Erythroblast (primary cell): Measurements from ENCODE around the gene OR2A5.
"Not testable (repeated sequence)": the region's sequence is repeated elsewhere in the genome, so short reads cannot be mapped to it uniquely, and the experiment has no call there.

Source experiments
- DNase-seq, 2 experiments: peaks; one replicate each; lab custom pipeline; 2025; lab: John Stamatoyannopoulos, UW
- GATA1 ChIP-seq: IDR thresholded peaks from 2 replicates; pipeline ENCODE4 v1.6.1; 2011; ENCODE audit warnings: low read depth, mild to moderate bottlenecking, control low read depth, low read length, moderate library complexity
- POLR2A ChIP-seq: IDR thresholded peaks from 2 replicates; pipeline ENCODE4 v1.6.1; 2011; ENCODE audit warnings: mild to moderate bottlenecking, low read length

The OR2A5 gene

GRCh38 chr7:144050093-144050492 lies 1.3 kb downstream of the OR2A5 start:
- DNase-seq, result no peak
- TF ChIP-seq GATA1, result no peak
- TF ChIP-seq POLR2A, result no peak

- not testable (repeated sequence) for DNase-seq
These were observed 2.1 kb downstream of the OR2A5 start for GRCh38 chr7:144050884-144051283.

GRCh38 chr7:144057954-144058353 lies 9.2 kb downstream of the OR2A5 start:
- DNase-seq, result no peak
- TF ChIP-seq POLR2A, result no peak
- no peak for TF ChIP-seq GATA1

- TF ChIP-seq GATA1, result no peak
- TF ChIP-seq POLR2A, result no peak
- peak; percentile 10 to 47 for DNase-seq
These were observed 15.0 kb downstream of the OR2A5 start for GRCh38 chr7:144063710-144064109.

GRCh38 chr7:144069511-144069910 lies 20.8 kb downstream of the OR2A5 start, which contains the start of gene OR2A25:
Gene OR2A25 (plus strand): TSS chr7:144069811. CDS start chr7:144074220, 4,409 bp downstream.
- TF ChIP-seq GATA1 (no peak), POLR2A (no peak)
- DNase-seq, result no peak

GRCh38 chr7:144069953-144070352 lies 21.2 kb downstream of the OR2A5 start:
- TF ChIP-seq GATA1 (no peak), POLR2A (no peak)
- no peak for DNase-seq

GRCh38 chr7:144074374-144074773 lies 25.6 kb downstream of the OR2A5 start:
- no peak for TF ChIP-seq POLR2A
- no peak for TF ChIP-seq GATA1
- no peak for DNase-seq

GRCh38 chr7:144085978-144086377 lies 37.2 kb downstream of the OR2A5 start, which contains the start of gene OR2A12:
Gene OR2A12 (plus strand): TSS chr7:144086278. CDS start chr7:144095108, 8,830 bp downstream.
- TF ChIP-seq POLR2A, result no peak
- no peak for TF ChIP-seq GATA1
- no peak for DNase-seq

GRCh38 chr7:144086730-144087129 lies 38.0 kb downstream of the OR2A5 start:
- no peak for TF ChIP-seq GATA1
- TF ChIP-seq POLR2A, result no peak
- no peak for DNase-seq

GRCh38 chr7:144087230-144087629 lies 38.5 kb downstream of the OR2A5 start:
- DNase-seq, result no peak
- TF ChIP-seq POLR2A (no peak), GATA1 (no peak)

- DNase-seq, result no peak
These were observed 41.9 kb downstream of the OR2A5 start for GRCh38 chr7:144090667-144091066.

GRCh38 chr7:144098776-144099175 lies 50.0 kb downstream of the OR2A5 start:
- TF ChIP-seq POLR2A, result no peak
- no peak for TF ChIP-seq GATA1
- no peak for DNase-seq

More at GRCh38 chr7:144090667-144091066, 41.9 kb downstream of the OR2A5 start:
- TF ChIP-seq POLR2A (no peak), GATA1 (no peak)

GRCh38 chr7:144100607-144101006 lies 51.9 kb downstream of the OR2A5 start:
- TF ChIP-seq GATA1 (no peak), POLR2A (no peak)
- DNase-seq, result no peak

- TF ChIP-seq POLR2A (no peak), GATA1 (no peak)
- no peak for DNase-seq
These were observed 53.3 kb downstream of the OR2A5 start for GRCh38 chr7:144102041-144102440.

- no peak for TF ChIP-seq GATA1
- TF ChIP-seq POLR2A, result no peak
- DNase-seq, result no peak
These were observed 56.5 kb downstream of the OR2A5 start for GRCh38 chr7:144105211-144105610.
